ENCODE data around the gene A2ML1. TPM values are rescaled to one million over a fixed set of nuclear protein-coding genes. Genes with fewer than 3 reads are reported as not detected.

The A2ML1 gene
- total and polyA plus RNA-seq, 12 donors: 0.08 to 1.4 (median 0.14) TPM; not detected in 8

DNA sequence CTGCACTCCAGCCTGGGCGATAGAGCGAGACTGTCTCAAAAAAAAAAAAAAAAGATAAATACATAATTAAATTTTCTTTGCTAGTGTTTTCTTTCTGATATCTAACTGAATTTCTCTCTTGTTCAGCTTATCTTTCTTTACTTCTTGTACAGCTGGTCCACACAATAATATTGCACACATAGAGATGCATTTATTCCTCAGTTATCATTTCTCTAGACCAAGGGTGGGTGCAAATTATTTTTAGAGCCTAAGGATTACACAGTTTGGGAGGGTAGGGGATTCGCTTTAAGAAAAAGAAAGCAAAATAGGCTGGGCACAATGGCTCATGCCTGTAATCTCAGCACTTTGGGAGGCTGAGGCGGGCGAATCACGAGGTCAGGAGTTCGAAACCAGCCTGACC is 17.9 kb downstream of the A2ML1 start:
- H3K9me3 ChIP-seq (replicated peaks in 1 of 3): no peaks in the 10 kb centered on the region
- 81 to 95% (median 92%) methylated on average over 7 of the region's 7 CpGs for WGBS, 4 donors
- DNase-seq: no peak
- no peak for TF ChIP-seq POLR2A (IDR thresholded peaks at IDR 0.05)
- TF ChIP-seq, protein P1, sequence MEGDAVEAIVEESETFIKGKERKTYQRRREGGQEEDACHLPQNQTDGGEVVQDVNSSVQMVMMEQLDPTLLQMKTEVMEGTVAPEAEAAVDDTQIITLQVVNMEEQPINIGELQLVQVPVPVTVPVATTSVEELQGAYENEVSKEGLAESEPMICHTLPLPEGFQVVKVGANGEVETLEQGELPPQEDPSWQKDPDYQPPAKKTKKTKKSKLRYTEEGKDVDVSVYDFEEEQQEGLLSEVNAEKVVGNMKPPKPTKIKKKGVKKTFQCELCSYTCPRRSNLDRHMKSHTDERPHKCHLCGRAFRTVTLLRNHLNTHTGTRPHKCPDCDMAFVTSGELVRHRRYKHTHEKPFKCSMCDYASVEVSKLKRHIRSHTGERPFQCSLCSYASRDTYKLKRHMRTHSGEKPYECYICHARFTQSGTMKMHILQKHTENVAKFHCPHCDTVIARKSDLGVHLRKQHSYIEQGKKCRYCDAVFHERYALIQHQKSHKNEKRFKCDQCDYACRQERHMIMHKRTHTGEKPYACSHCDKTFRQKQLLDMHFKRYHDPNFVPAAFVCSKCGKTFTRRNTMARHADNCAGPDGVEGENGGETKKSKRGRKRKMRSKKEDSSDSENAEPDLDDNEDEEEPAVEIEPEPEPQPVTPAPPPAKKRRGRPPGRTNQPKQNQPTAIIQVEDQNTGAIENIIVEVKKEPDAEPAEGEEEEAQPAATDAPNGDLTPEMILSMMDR (IDR thresholded peaks at IDR 0.05): no peak
- no peaks in the 10 kb centered on the region for H3K27me3 ChIP-seq
- no peaks in the 10 kb centered on the region for H3K36me3 ChIP-seq (replicated peaks in 1 of 2)
- peaks cover 0 to 3% of the 10 kb centered on the region in 2 donors for H3K4me1 ChIP-seq (replicated peaks in 1 of 2)
- intact Hi-C loops (cut with DNase I): no loop called here
- H3K27ac ChIP-seq: no peak overlapping the region
- no peak overlapping the region for H3K4me3 ChIP-seq

DNA sequence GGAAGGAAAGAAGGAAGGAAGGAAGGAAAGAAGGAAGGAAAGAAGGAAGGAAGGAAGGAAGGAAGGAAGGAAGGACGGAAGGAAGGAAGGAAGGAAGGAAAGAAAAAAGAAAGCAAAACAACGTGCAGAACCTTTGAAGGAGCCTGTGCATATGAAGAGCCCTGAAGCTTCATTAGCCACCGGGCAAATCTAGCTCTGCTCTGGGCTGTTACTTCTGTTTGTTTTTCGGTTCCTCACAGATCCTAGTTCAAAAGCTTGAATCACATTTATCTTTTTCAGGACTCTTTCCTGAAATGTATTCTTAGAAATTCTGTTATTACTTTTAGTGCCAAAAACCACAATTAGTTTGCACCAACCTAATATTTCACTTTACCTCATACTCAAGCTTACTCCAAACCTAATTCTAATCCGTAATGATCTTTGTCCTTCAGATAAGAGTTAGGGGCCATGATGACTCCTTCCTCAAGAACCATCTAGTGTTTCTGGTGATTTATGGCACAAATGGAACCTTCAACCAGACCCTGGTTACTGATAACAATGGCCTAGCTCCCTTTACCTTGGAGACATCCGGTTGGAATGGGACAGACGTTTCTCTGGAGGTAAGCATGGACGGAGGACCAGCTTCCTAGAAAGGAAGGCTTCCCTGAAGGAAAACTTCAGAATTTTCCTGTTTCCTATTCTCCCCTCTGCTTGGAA is 18.7 kb downstream of the A2ML1 start:
- no peak for DNase-seq
- H3K27me3 ChIP-seq: no peaks in the 10 kb centered on the region
- intact Hi-C loops (cut with DNase I): no loop called here
- no peak overlapping the region for H3K27ac ChIP-seq
- H3K4me3 ChIP-seq: no peak overlapping the region
- H3K36me3 ChIP-seq (replicated peaks in 1 of 2): no peaks in the 10 kb centered on the region
- H3K4me1 ChIP-seq (replicated peaks in 1 of 2): peaks cover 0 to 3% of the 10 kb centered on the region in 2 donors
- H3K9me3 ChIP-seq (replicated peaks in 1 of 3): no peaks in the 10 kb centered on the region
- WGBS, 4 donors: 29 to 42% (median 30%) methylated on average over 7 of the region's 8 CpGs
- TF ChIP-seq, protein P1 (IDR thresholded peaks at IDR 0.05): no peak
- TF ChIP-seq POLR2A (IDR thresholded peaks at IDR 0.05): no peak

DNA sequence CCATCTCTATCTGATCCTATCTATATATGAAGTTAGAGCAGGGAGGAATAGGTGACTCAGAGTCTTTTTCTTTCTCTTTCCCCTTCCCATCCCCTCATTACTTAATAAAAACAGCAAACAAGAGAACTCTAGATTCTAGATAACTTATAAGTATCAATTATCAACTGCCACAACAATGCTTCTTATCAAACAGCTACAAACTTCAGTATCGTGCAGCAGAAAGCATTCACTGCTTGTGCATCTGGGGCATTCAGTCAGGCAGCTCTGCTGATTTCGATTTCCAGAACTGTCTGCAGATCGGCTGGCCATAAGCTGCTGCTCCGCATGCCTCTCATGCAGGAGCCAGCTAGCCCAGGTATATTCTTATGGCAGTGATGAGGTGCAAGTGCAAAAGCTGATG is 19.4 kb downstream of the A2ML1 start:
- Histone ChIP-seq H3K27me3 (no peaks in the 10 kb centered on the region), H3K4me3 (no peak overlapping the region), H3K9me3 (replicated peaks in 1 of 3) (no peaks in the 10 kb centered on the region), H3K36me3 (replicated peaks in 1 of 2) (no peaks in the 10 kb centered on the region), H3K4me1 (replicated peaks in 1 of 2) (peaks cover 0 to 3% of the 10 kb centered on the region in 2 donors), H3K27ac (no peak overlapping the region)
- no peak for DNase-seq
- no peak for TF ChIP-seq POLR2A (IDR thresholded peaks at IDR 0.05)
- TF ChIP-seq, protein P1 (IDR thresholded peaks at IDR 0.05): no peak
- 77 to 82% (median 79%) methylated on average over 4 of the region's 4 CpGs for WGBS, 4 donors
- intact Hi-C loops (cut with DNase I): no loop called here

DNA sequence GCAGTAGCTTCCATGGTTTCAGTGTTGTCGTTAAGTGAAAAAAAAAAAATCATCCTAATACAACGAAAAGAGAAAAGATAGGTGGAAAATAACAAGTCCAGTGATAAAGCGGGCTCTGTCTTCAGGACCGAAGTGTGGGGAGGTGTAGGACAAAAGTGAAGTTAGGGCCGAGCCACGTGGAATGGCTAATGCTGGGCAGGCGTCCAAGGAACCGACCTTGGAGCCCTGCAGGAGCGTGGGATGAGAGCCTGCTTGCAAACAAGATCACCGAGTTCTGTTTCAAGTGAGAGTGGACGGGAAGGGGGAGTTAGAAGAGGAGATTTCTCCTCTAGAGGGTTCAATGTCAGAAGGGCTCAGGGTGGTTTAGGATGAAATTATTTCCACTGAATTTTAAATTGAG is 22.2 kb downstream of the A2ML1 start:
- 16 to 26% (median 21%) methylated on average over 11 of the region's 11 CpGs for WGBS, 4 donors
- peak overlapping the region in 1 of 4 donors; percentile 1 for H3K4me3 ChIP-seq
- peak; percentile 76 to 90 (median 84) for DNase-seq
- no peak for TF ChIP-seq POLR2A (IDR thresholded peaks at IDR 0.05)
- TF ChIP-seq, protein P1 (IDR thresholded peaks at IDR 0.05): no peak
- peaks cover 0 to 3% of the 10 kb centered on the region in 2 donors for H3K4me1 ChIP-seq (replicated peaks in 1 of 2)
- H3K27me3 ChIP-seq: no peaks in the 10 kb centered on the region
- H3K27ac ChIP-seq: no peak overlapping the region
- intact Hi-C loops (cut with DNase I): no loop called here
- no peaks in the 10 kb centered on the region for H3K9me3 ChIP-seq (replicated peaks in 1 of 3)
- no peaks in the 10 kb centered on the region for H3K36me3 ChIP-seq (replicated peaks in 1 of 2)

Data from adrenal gland (tissue), 12 donors.